B cell (primary cell): ENCODE measurements around the gene SH3RF3. TPM values are rescaled to one million over a fixed set of nuclear protein-coding genes. Genes with fewer than 3 reads are reported as not detected.

Source experiments
- ATAC-seq: fragments of 200-7000 bp; cut with Tn5 transposase; one replicate; pipeline ENCODE4 v1.10.0; 2021; ENCODE audit warnings: low read depth, mild to moderate bottlenecking, moderate number of reproducible peaks, moderate library complexity
- CTCF ChIA-PET: fragments of 350-600 bp; sonication (Branson Sonifier 250); formaldehyde crosslinking; loops from one replicate; lab custom pipeline; 2021; ENCODE audit warnings: antibody characterized with exemption, inconsistent platforms; lab: Charles Lee
- POLR2A ChIA-PET: fragments of 350-600 bp; sonication (Branson Sonifier 250); formaldehyde crosslinking; loops from one replicate; lab custom pipeline; 2021; ENCODE audit warnings: antibody characterized with exemption; lab: Charles Lee
- DNase-seq: peaks from one replicate; pipeline ENCODE4 v3.0.0; 2013
- H2AFZ ChIP-seq: 2 replicates; pipeline ENCODE4 v1.6.1; 2012; ENCODE audit warnings: mild to moderate bottlenecking, low read depth, low read length; ENCODE audit not compliant: insufficient read depth, poor library complexity, severe bottlenecking
- H3K27ac ChIP-seq, 2 donors: 1 replicate in 1 of 2; 2 replicates in 1 of 2; pipeline ENCODE4 v1.5.1; 2012 to 2013; ENCODE audit warnings: low read length in 2 of 2, mild to moderate bottlenecking in 2 of 2, moderate library complexity in 1 of 2
- H3K27me3 ChIP-seq, 4 experiments: fragments of 200-600 bp in 1 of 4; sonication (generic) in 1 of 4; replicated peaks in 1 of 4; 1 replicate in 2 of 4; 2 replicates in 2 of 4; pipeline versions ENCODE4 v1.6.1 to v1.7.0; 2013 to 2016; ENCODE audit warnings: low read length in 3 of 4, mild to moderate bottlenecking in 2 of 4, mixed read lengths in 1 of 4, moderate library complexity in 1 of 4; ENCODE audit not compliant: insufficient read depth in 4 of 4, control insufficient read depth in 3 of 4; ENCODE audit errors: control extremely low read depth in 1 of 4
- H3K36me3 ChIP-seq, 2 experiments: replicated peaks in 1 of 2; 1 replicate in 1 of 2; 2 replicates in 1 of 2; pipeline versions ENCODE4 v1.6.1 to v1.7.1; 2013; ENCODE audit warnings: low read length in 1 of 2; ENCODE audit not compliant: insufficient read depth in 2 of 2, control insufficient read depth in 1 of 2; ENCODE audit errors: control extremely low read depth in 1 of 2, extremely low read depth in 1 of 2
- H3K4me1 ChIP-seq, 2 donors: fragments of 200-600 bp in 1 of 2; sonication (generic) in 1 of 2; 1 replicate in 1 of 2; 2 replicates in 1 of 2; pipeline versions ENCODE4 v1.5.1 to v1.6.1; 2013 to 2017; ENCODE audit warnings: low read length in 2 of 2; ENCODE audit not compliant: control insufficient read depth in 2 of 2, insufficient read depth in 2 of 2
- H3K4me2 ChIP-seq: replicated peaks from 2 replicates; pipeline ENCODE3; 2012; ENCODE audit warnings: mild to moderate bottlenecking, low read depth, low read length; ENCODE audit not compliant: poor library complexity, severe bottlenecking
- H3K4me3 ChIP-seq, 5 experiments: fragments of 200-600 bp in 1 of 5; sonication (generic) in 1 of 5; 1 replicate in 3 of 5; 2 replicates in 2 of 5; pipeline versions ENCODE4 v1.5.1 to v1.7.0; 2011 to 2016; ENCODE audit warnings: low read length in 4 of 5, mild to moderate bottlenecking in 4 of 5, low read depth in 2 of 5, control low read depth in 1 of 5, moderate library complexity in 1 of 5; ENCODE audit not compliant: insufficient read depth in 1 of 5; ENCODE audit errors: control extremely low read depth in 1 of 5, extremely low read depth in 1 of 5
- H3K79me2 ChIP-seq: fragments of 200-600 bp; sonication (generic); one replicate; pipeline ENCODE4 v1.6.0; 2016; ENCODE audit warnings: low read length; ENCODE audit not compliant: control insufficient read depth, insufficient read depth
- H3K9ac ChIP-seq: fragments of 200-600 bp; sonication (generic); 2 replicates; pipeline ENCODE4 v1.6.1; 2017; ENCODE audit warnings: mild to moderate bottlenecking, low read length, moderate library complexity
- H3K9me3 ChIP-seq, 3 donors: one replicate each; pipeline versions ENCODE4 v1.6.1 to v1.7.1; 2013; ENCODE audit warnings: low read length in 2 of 3; ENCODE audit not compliant: control insufficient read depth in 2 of 3, insufficient read depth in 1 of 3; ENCODE audit errors: control extremely low read depth in 1 of 3
- H4K20me1 ChIP-seq: 2 replicates; pipeline ENCODE4 v1.6.0; 2012; ENCODE audit warnings: mild to moderate bottlenecking, low read length; ENCODE audit not compliant: insufficient read depth, control insufficient read depth, poor library complexity, severe bottlenecking
- H3K27ac Mint-ChIP-seq: one replicate; pipeline ENCODE4 v1.8.0; 2021; ENCODE audit warnings: mixed read lengths
- H3K27me3 Mint-ChIP-seq: one replicate; pipeline ENCODE4 v1.8.0; 2021; ENCODE audit warnings: mixed read lengths
- H3K4me1 Mint-ChIP-seq: one replicate; pipeline ENCODE4 v1.8.0; 2021; ENCODE audit warnings: mixed read lengths
- H3K4me3 Mint-ChIP-seq: one replicate; pipeline ENCODE4 v1.8.0; 2021; ENCODE audit warnings: mixed read lengths
- H3K9me3 Mint-ChIP-seq: one replicate; pipeline ENCODE4 v1.8.0; 2022; ENCODE audit warnings: mixed read lengths; ENCODE audit not compliant: insufficient read depth
- EZH2 ChIP-seq: IDR thresholded peaks from 2 replicates; pipeline ENCODE4 v1.6.1; 2012; ENCODE audit warnings: borderline replicate concordance, low read depth, mild to moderate bottlenecking, moderate library complexity, low read length; ENCODE audit not compliant: insufficient read depth, poor library complexity, severe bottlenecking
- WGBS: methylation state at CpG from one replicate; pipeline ENCODE4 v1.1.5; 2013; ENCODE audit warnings: missing lambda C conversion rate; ENCODE audit not compliant: insufficient coverage; 5-methylcytosine and 5-hydroxymethylcytosine counted together
- intact Hi-C: fragments of 100-400 bp; cut with micrococcal nuclease; formaldehyde crosslinking; loops from one replicate; pipeline ENCODE4 v1.10.0; 2022
- polyA plus RNA-seq: library from polyadenylated mRNA; depleted of rRNA; stranded (reverse); fragments of >200 nt; gene quantifications from 2 replicates; pipeline ENCODE4 v1.2.3, GENCODE V29; 2012
- total RNA-seq, 2 donors: library from RNA; stranded (reverse); fragments of 120-200 nt in 1 of 2; gene quantifications; 1 replicate in 1 of 2; 2 replicates in 1 of 2; pipeline versions ENCODE4 v1.2.3 to v1.2.4, GENCODE V29; 2013 to 2022
- TF ChIP-seq, protein P1 (sequence below): fragments of 200-600 bp; IDR thresholded peaks from one replicate; pipeline ENCODE4 v1.8.0; 2022; ENCODE audit warnings: antibody characterized with exemption, mild to moderate bottlenecking

The SH3RF3 gene
- total and polyA plus RNA-seq, 2 donors (not counting 1 experiment from before 2014, with no cell fraction given): 0.07 to 1.2 TPM

DNA sequence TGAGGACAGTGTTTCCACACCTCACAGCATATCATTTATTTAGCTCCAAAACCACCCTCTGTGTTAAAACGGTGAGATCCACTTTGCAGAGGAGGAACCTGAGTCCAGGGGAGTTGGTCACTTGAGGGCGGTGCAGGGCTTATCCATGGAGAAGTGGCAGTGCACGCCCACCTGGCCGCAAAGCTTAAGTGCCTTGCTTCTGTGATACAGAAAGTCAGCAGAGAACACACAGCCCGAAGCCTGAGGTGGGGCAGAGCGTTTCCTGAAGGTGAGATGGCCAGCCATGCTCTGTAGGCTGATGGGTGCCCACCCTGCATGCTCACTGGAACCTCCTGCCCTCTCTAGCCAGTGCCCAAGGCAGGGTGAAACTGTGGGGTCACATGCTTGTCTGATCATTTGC lies 87.3 kb downstream of the SH3RF3 start:
- TF ChIP-seq EZH2: no peak
- TF ChIP-seq, protein P1, sequence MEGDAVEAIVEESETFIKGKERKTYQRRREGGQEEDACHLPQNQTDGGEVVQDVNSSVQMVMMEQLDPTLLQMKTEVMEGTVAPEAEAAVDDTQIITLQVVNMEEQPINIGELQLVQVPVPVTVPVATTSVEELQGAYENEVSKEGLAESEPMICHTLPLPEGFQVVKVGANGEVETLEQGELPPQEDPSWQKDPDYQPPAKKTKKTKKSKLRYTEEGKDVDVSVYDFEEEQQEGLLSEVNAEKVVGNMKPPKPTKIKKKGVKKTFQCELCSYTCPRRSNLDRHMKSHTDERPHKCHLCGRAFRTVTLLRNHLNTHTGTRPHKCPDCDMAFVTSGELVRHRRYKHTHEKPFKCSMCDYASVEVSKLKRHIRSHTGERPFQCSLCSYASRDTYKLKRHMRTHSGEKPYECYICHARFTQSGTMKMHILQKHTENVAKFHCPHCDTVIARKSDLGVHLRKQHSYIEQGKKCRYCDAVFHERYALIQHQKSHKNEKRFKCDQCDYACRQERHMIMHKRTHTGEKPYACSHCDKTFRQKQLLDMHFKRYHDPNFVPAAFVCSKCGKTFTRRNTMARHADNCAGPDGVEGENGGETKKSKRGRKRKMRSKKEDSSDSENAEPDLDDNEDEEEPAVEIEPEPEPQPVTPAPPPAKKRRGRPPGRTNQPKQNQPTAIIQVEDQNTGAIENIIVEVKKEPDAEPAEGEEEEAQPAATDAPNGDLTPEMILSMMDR: no peak
- H3K9ac ChIP-seq: no peak overlapping the region
- Mint-ChIP-seq H3K9me3 (no peaks in the 10 kb centered on the region), H3K27me3 (peaks cover 13% of the 10 kb centered on the region), H3K4me1 (peaks cover 66% of the 10 kb centered on the region), H3K27ac (no peak overlapping the region), H3K4me3 (no peak overlapping the region)
- no peaks in the 10 kb centered on the region for H3K36me3 ChIP-seq
- no peak for ATAC-seq
- no peak for DNase-seq
- no peak overlapping the region for H3K27ac ChIP-seq
- no peak overlapping the region for H2AFZ ChIP-seq
- no peak overlapping the region for H3K4me2 ChIP-seq
- H3K4me1 ChIP-seq: peaks cover 46 to 62% of the 10 kb centered on the region in 2 donors
- intact Hi-C loops: no loop called here
- no peaks in the 10 kb centered on the region for H3K79me2 ChIP-seq
- H3K4me3 ChIP-seq: no peak overlapping the region
- no peaks in the 10 kb centered on the region for H3K9me3 ChIP-seq
- ChIA-PET POLR2A (no interaction called here), CTCF (interaction anchor here (1.2 kb wide), 1 partner anchor 8 kb away, joined by 3 read pairs; no protein-coding TSS in a partner anchor)
- no peaks in the 10 kb centered on the region for H3K27me3 ChIP-seq
- H4K20me1 ChIP-seq: no peaks in the 10 kb centered on the region
- 83% methylated on average over 6 of the region's 6 CpGs for WGBS

DNA sequence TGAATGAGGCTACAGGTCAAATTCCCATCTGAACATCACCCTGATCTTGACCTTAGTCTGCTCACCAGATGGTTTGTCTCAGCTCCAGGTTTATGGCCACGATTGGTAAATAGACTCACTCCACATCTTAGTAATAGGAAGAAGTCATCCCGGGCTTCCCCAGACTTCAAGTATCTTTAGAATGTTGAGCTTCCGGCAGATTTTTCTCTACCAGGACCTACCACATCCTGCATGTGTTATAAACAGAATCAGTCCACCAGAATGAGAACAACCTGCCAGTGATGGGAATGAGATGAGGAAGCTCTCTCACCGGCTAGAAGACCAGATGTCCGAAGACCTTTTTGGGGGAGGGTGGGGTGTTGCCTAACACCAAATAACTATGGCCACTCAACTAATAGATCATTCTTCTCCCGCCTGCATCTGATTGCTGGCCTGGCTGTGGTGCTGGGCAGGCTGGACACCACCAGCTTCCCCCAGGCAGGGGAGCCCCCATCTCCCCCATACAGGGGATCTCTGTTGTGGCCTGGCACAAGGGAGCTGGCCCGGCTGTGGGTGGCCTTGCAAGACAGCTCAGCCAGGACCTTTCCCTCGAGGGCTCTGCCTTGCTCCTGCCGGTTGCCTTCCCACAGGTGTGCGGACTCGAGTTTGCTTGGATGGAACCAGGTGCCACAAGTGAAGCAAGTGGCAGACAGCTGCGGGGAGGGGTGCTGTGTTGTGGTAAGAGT lies 88.5 kb downstream of the SH3RF3 start:
- Mint-ChIP-seq H3K4me1 (peaks cover 59% of the 10 kb centered on the region), H3K9me3 (no peaks in the 10 kb centered on the region), H3K27me3 (peaks cover 10% of the 10 kb centered on the region), H3K27ac (no peak overlapping the region), H3K4me3 (peak overlapping the region; percentile 61)
- Histone ChIP-seq H3K79me2 (no peaks in the 10 kb centered on the region), H3K9me3 (no peaks in the 10 kb centered on the region), H3K4me3 (peak overlapping the region in 1 of 5 experiments; percentile 23), H3K36me3 (no peaks in the 10 kb centered on the region), H3K27me3 (no peaks in the 10 kb centered on the region), H3K4me2 (peak overlapping the region; percentile 62), H4K20me1 (no peaks in the 10 kb centered on the region), H3K27ac (peak overlapping the region in 1 of 2 donors; percentile 61), H2AFZ (peak overlapping the region; percentile 35), H3K9ac (peak overlapping the region; percentile 34), H3K4me1 (peaks cover 43 to 61% of the 10 kb centered on the region in 2 donors)
- WGBS: 40% methylated on average over 2 of the region's 12 CpGs
- TF ChIP-seq, protein P1: no peak
- TF ChIP-seq EZH2: no peak
- ChIA-PET CTCF (no interaction called here), POLR2A (no interaction called here)
- ATAC-seq: no peak
- no peak for DNase-seq
- intact Hi-C loops: no loop called here
